Liver (tissue), 3 donors: Measurements from ENCODE around the gene APBA2.

Experiments used
- RXRA ChIP-seq, 2 donors: IDR thresholded peaks; 2 replicates each; pipeline ENCODE4 v1.6.1; 2017 to 2018; ENCODE audit warnings: antibody characterized with exemption in 2 of 2, mild to moderate bottlenecking in 1 of 2
- TAF1 ChIP-seq: conservative IDR thresholded peaks from 2 replicates; pipeline ENCODE4 v1.6.1; 2016; ENCODE audit warnings: antibody characterized with exemption, mild to moderate bottlenecking
- YY1 ChIP-seq: IDR thresholded peaks from 2 replicates; pipeline ENCODE4 v1.6.1; 2016; ENCODE audit warnings: antibody characterized with exemption, mild to moderate bottlenecking
- TF ChIP-seq, protein P1 (sequence below): IDR thresholded peaks from 2 replicates; pipeline ENCODE4 v1.6.1; 2016; ENCODE audit warnings: antibody characterized with exemption
- TF ChIP-seq, protein P2 (sequence below): fragments of 150-350 bp; IDR thresholded peaks from 2 replicates; pipeline ENCODE4 v1.5.1; 2017; ENCODE audit warnings: improper control_type of control experiment, low read depth, low read length; ENCODE audit not compliant: missing input control
- TF ChIP-seq, protein P3 (sequence below): IDR thresholded peaks from 2 replicates; pipeline ENCODE4 v1.6.1; 2016; ENCODE audit warnings: antibody characterized with exemption, mild to moderate bottlenecking
- donor health status: healthy.
- donor health status: healthy.

DNA sequence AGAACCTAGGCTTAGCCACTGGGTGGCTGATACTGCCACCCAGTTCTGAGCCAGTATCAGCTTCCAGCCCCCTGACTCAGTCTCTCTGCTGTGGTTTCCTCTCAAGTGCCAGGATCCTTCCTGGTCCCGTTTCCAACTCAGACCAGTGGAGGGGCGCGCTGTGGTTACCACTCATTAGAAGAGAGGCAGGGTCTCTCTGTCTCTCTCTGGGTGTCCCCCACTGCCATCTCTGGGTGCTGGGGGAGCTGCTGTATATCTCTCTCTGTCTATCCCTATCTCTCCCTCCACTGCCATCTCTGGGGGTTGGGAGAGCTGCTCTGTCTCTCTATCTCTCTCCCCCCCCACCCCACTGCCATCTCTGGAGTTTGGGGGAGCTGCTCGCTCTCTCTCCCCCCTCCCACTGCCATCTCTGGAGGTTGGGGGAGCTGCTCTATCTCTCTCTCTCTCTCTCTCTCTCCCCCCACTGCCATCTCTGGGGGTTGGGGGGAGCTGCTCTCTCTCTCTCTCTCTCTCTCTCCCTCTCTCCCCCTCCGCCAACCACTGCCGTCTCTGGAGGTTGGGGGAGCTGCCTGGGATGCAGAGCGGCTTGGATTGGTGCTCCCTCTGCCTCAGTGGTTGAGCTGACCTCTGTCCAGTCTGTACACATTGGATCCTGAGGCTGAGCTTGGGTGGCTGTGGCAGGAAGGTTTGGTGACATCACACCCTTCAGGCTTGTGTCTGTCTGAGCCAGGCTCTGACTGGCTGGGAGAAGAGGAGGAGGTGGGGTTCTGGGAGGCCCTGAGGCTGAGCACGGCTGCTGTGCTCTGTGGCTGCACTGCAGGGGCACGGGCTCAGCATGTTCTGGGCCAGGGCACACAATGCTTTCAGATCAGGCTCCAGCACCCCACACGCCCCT lies 98.9 kb downstream of the APBA2 start:
- TF ChIP-seq, protein P1, sequence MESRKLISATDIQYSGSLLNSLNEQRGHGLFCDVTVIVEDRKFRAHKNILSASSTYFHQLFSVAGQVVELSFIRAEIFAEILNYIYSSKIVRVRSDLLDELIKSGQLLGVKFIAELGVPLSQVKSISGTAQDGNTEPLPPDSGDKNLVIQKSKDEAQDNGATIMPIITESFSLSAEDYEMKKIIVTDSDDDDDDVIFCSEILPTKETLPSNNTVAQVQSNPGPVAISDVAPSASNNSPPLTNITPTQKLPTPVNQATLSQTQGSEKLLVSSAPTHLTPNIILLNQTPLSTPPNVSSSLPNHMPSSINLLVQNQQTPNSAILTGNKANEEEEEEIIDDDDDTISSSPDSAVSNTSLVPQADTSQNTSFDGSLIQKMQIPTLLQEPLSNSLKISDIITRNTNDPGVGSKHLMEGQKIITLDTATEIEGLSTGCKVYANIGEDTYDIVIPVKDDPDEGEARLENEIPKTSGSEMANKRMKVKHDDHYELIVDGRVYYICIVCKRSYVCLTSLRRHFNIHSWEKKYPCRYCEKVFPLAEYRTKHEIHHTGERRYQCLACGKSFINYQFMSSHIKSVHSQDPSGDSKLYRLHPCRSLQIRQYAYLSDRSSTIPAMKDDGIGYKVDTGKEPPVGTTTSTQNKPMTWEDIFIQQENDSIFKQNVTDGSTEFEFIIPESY, result no peak
- TF ChIP-seq, protein P2, sequence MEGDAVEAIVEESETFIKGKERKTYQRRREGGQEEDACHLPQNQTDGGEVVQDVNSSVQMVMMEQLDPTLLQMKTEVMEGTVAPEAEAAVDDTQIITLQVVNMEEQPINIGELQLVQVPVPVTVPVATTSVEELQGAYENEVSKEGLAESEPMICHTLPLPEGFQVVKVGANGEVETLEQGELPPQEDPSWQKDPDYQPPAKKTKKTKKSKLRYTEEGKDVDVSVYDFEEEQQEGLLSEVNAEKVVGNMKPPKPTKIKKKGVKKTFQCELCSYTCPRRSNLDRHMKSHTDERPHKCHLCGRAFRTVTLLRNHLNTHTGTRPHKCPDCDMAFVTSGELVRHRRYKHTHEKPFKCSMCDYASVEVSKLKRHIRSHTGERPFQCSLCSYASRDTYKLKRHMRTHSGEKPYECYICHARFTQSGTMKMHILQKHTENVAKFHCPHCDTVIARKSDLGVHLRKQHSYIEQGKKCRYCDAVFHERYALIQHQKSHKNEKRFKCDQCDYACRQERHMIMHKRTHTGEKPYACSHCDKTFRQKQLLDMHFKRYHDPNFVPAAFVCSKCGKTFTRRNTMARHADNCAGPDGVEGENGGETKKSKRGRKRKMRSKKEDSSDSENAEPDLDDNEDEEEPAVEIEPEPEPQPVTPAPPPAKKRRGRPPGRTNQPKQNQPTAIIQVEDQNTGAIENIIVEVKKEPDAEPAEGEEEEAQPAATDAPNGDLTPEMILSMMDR, result no peak
- TF ChIP-seq, protein P3, sequence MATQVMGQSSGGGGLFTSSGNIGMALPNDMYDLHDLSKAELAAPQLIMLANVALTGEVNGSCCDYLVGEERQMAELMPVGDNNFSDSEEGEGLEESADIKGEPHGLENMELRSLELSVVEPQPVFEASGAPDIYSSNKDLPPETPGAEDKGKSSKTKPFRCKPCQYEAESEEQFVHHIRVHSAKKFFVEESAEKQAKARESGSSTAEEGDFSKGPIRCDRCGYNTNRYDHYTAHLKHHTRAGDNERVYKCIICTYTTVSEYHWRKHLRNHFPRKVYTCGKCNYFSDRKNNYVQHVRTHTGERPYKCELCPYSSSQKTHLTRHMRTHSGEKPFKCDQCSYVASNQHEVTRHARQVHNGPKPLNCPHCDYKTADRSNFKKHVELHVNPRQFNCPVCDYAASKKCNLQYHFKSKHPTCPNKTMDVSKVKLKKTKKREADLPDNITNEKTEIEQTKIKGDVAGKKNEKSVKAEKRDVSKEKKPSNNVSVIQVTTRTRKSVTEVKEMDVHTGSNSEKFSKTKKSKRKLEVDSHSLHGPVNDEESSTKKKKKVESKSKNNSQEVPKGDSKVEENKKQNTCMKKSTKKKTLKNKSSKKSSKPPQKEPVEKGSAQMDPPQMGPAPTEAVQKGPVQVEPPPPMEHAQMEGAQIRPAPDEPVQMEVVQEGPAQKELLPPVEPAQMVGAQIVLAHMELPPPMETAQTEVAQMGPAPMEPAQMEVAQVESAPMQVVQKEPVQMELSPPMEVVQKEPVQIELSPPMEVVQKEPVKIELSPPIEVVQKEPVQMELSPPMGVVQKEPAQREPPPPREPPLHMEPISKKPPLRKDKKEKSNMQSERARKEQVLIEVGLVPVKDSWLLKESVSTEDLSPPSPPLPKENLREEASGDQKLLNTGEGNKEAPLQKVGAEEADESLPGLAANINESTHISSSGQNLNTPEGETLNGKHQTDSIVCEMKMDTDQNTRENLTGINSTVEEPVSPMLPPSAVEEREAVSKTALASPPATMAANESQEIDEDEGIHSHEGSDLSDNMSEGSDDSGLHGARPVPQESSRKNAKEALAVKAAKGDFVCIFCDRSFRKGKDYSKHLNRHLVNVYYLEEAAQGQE, result no peak
- TF ChIP-seq TAF1 (no peak), RXRA (IDR thresholded peaks at IDR 0.05) (no peak), YY1 (no peak)
